ENCODE measurements around the gene SORBS2. TPM values are rescaled to one million over a fixed set of nuclear protein-coding genes. Genes with fewer than 3 reads are reported as not detected.

Gene SORBS2
- total RNA-seq, 4 donors from 2014 or later, result 92.7 to 234 (median 122) TPM

DNA sequence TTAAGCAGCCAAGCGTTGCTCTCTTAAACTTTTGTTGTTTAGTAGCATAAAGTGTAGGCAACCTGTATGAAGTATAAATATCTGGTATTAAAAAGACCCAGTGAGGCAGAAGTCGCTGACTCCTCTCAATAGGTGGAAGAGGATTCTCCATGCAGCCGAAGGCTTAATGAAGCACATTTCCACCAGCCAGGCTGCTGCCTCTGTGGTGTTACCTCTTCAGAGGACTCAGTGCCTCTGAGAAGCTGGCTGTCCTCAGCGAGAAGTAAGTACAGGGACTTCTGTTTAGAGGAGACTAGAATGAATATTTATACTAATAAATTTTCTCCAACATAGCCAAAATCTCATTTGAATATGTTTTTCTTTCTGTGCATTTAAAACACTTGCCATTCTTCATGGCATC, 6.0 kb downstream of the SORBS2 start:
- no peak for DNase-seq
- no peak overlapping the region for H3K4me3 ChIP-seq
- intact Hi-C loops (cut with DNase I; ENCODE audit: low total_unique reads), result no loop called here
- H3K4me1 ChIP-seq, result peaks cover 0 to 18% (median 0%) of the 10 kb centered on the region in 4 donors
- TF ChIP-seq POLR2A (IDR thresholded peaks at IDR 0.05) (no peak), POLR2AphosphoS5 (IDR thresholded peaks at IDR 0.05) (no peak), EP300 (IDR thresholded peaks at IDR 0.05; ENCODE audit: low read depth) (no peak)
- TF ChIP-seq, protein P1, sequence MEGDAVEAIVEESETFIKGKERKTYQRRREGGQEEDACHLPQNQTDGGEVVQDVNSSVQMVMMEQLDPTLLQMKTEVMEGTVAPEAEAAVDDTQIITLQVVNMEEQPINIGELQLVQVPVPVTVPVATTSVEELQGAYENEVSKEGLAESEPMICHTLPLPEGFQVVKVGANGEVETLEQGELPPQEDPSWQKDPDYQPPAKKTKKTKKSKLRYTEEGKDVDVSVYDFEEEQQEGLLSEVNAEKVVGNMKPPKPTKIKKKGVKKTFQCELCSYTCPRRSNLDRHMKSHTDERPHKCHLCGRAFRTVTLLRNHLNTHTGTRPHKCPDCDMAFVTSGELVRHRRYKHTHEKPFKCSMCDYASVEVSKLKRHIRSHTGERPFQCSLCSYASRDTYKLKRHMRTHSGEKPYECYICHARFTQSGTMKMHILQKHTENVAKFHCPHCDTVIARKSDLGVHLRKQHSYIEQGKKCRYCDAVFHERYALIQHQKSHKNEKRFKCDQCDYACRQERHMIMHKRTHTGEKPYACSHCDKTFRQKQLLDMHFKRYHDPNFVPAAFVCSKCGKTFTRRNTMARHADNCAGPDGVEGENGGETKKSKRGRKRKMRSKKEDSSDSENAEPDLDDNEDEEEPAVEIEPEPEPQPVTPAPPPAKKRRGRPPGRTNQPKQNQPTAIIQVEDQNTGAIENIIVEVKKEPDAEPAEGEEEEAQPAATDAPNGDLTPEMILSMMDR (IDR thresholded peaks at IDR 0.05), result no peak
- H3K27ac ChIP-seq, result no peak overlapping the region
- in situ Hi-C loops (cut with MboI; ENCODE audit: low pct_ligation_motif_present in 1 of 4, low pct_unique_long_range_greater_than_20kb in 1 of 4, low sequenced_read_pairs in 3 of 4), result no loop called here
- H3K27me3 ChIP-seq, result no peaks in the 10 kb centered on the region
- no peaks in the 10 kb centered on the region for H3K36me3 ChIP-seq
- no peaks in the 10 kb centered on the region for H3K9me3 ChIP-seq
- 91 to 100% methylated on average over 1 to 4 of the region's 4 CpGs for WGBS, 2 donors (ENCODE audit: low coverage in 1 of 2)

- in situ Hi-C loops (cut with MboI; ENCODE audit: low pct_ligation_motif_present in 1 of 4, low pct_unique_long_range_greater_than_20kb in 1 of 4, low sequenced_read_pairs in 3 of 4), result no loop called here
- H3K4me3 ChIP-seq, result no peak overlapping the region
- TF ChIP-seq EP300 (IDR thresholded peaks at IDR 0.05; ENCODE audit: low read depth), result no peak
- no peak for TF ChIP-seq POLR2AphosphoS5 (IDR thresholded peaks at IDR 0.05)
- TF ChIP-seq, protein P1 (IDR thresholded peaks at IDR 0.05), result no peak
- TF ChIP-seq POLR2A (IDR thresholded peaks at IDR 0.05), result no peak
- peaks cover 0 to 18% (median 0%) of the 10 kb centered on the region in 4 donors for H3K4me1 ChIP-seq
- no peaks in the 10 kb centered on the region for H3K36me3 ChIP-seq
- DNase-seq, result no peak
- no peak overlapping the region for H3K27ac ChIP-seq
- whole genome bisulfite sequencing, 2 donors (ENCODE audit: low coverage in 1 of 2), result 90 to 95% methylated on average over 9 of the region's 9 CpGs
- H3K27me3 ChIP-seq, result no peaks in the 10 kb centered on the region
- intact Hi-C loops (cut with DNase I; ENCODE audit: low total_unique reads), result no loop called here
- no peaks in the 10 kb centered on the region for H3K9me3 ChIP-seq
Measured at GRCh38 chr4:185805262-185805802, 6.7 kb downstream of the SORBS2 start.

DNA sequence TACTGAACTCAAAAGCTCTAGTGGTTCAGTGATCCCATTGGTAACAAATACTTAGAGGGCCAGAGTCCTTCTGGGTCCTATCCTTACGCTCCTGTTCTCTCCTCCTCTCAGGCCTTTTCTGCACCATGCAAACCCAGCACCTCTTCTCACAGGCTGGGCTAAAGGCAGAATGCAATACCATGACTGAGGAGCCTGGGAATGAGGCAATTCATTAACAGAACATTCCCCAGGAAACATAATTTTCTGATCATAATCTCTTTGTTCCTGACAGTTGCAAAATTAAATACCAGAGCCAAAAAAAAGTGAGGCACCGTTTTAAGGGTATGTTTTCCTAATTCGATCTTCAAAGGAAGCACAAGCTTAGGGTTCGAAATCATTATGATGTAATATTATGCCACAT, 9.0 kb downstream of the SORBS2 start:
- Histone ChIP-seq H3K9me3 (no peaks in the 10 kb centered on the region), H3K4me1 (peaks cover 0 to 1% (median 0%) of the 10 kb centered on the region in 4 donors), H3K4me3 (no peak overlapping the region), H3K27me3 (no peaks in the 10 kb centered on the region), H3K27ac (no peak overlapping the region), H3K36me3 (no peaks in the 10 kb centered on the region)
- in situ Hi-C loops (cut with MboI; ENCODE audit: low pct_ligation_motif_present in 1 of 4, low pct_unique_long_range_greater_than_20kb in 1 of 4, low sequenced_read_pairs in 3 of 4) (no loop called here), intact Hi-C loops (cut with DNase I; ENCODE audit: low total_unique reads) (no loop called here)
- WGBS, 2 donors (ENCODE audit: low coverage in 1 of 2), result 87 to 92% methylated on average over 4 of the region's 4 CpGs
- DNase-seq, result no peak
- TF ChIP-seq POLR2A (IDR thresholded peaks at IDR 0.05), result no peak
- TF ChIP-seq POLR2AphosphoS5 (IDR thresholded peaks at IDR 0.05), result no peak
- no peak for TF ChIP-seq EP300 (IDR thresholded peaks at IDR 0.05; ENCODE audit: low read depth)
- TF ChIP-seq, protein P1 (IDR thresholded peaks at IDR 0.05), result no peak

- TF ChIP-seq, protein P1 (IDR thresholded peaks at IDR 0.05), result no peak
- no peak for TF ChIP-seq EP300 (IDR thresholded peaks at IDR 0.05; ENCODE audit: low read depth)
- no peak for TF ChIP-seq POLR2AphosphoS5 (IDR thresholded peaks at IDR 0.05)
- TF ChIP-seq POLR2A (IDR thresholded peaks at IDR 0.05), result no peak
- no peak for DNase-seq
- Histone ChIP-seq H3K4me3 (no peak overlapping the region), H3K9me3 (no peaks in the 10 kb centered on the region), H3K27me3 (no peaks in the 10 kb centered on the region), H3K36me3 (no peaks in the 10 kb centered on the region), H3K27ac (no peak overlapping the region), H3K4me1 (no peaks in the 10 kb centered on the region)
- 84 to 89% methylated on average over 4 of the region's 4 CpGs for WGBS, 2 donors (ENCODE audit: low coverage in 1 of 2)
- in situ Hi-C loops (cut with MboI; ENCODE audit: low pct_ligation_motif_present in 1 of 4, low pct_unique_long_range_greater_than_20kb in 1 of 4, low sequenced_read_pairs in 3 of 4), result no loop called here
- intact Hi-C loops (cut with DNase I; ENCODE audit: low total_unique reads), result no loop called here
Measured at GRCh38 chr4:185801471-185801870, 10.5 kb downstream of the SORBS2 start.

Measured in transverse colon (tissue), 4 donors.